Transverse colon (tissue), 4 donors: ENCODE results near the gene BTBD3. TPM values are rescaled to one million over a fixed set of nuclear protein-coding genes. Genes with fewer than 3 reads are reported as not detected.

Source experiments
- DNase-seq: peaks from one replicate; pipeline ENCODE4 v3.0.0-alpha.2; 2019
- H3K27ac ChIP-seq, 4 donors: fragments of 200-600 bp; sonication (generic); 2 replicates each; pipeline ENCODE4 v1.5.1; 2016 to 2018; ENCODE audit warnings: inconsistent platforms in 4 of 4
- H3K27me3 ChIP-seq: fragments of 200-600 bp; sonication (generic); 2 replicates; pipeline ENCODE4 v1.5.1; 2017; ENCODE audit warnings: inconsistent platforms
- H3K36me3 ChIP-seq, 4 donors: fragments of 200-600 bp; sonication (generic); 2 replicates each; pipeline ENCODE4 v1.5.1; 2017 to 2019; ENCODE audit warnings: inconsistent platforms in 4 of 4
- H3K4me1 ChIP-seq, 4 donors: fragments of 200-600 bp; sonication (generic); 2 replicates each; pipeline ENCODE4 v1.5.1; 2017 to 2020; ENCODE audit warnings: inconsistent platforms in 4 of 4
- H3K4me3 ChIP-seq, 4 donors: fragments of 200-600 bp; sonication (generic); 1 replicate in 1 of 4; 2 replicates in 3 of 4; pipeline versions ENCODE4 v1.5.1 to v1.6.1; 2017 to 2019; ENCODE audit warnings: inconsistent platforms in 4 of 4
- H3K9me3 ChIP-seq, 2 donors: fragments of 200-600 bp; sonication (generic); 2 replicates each; pipeline ENCODE4 v1.5.1; 2017 to 2019; ENCODE audit warnings: inconsistent platforms in 2 of 2
- EP300 ChIP-seq: sonication (generic); formaldehyde crosslinking; IDR thresholded peaks from one replicate; pipeline ENCODE4 v1.6.1; 2017; ENCODE audit warnings: antibody characterized with exemption, low read depth
- POLR2A ChIP-seq: fragments of 450-650 bp; IDR thresholded peaks from one replicate; pipeline ENCODE4 v1.6.1; 2016; ENCODE audit warnings: antibody characterized with exemption, mild to moderate bottlenecking, moderate library complexity
- POLR2AphosphoS5 ChIP-seq, 3 donors: sonication (generic); formaldehyde crosslinking; IDR thresholded peaks; one replicate each; pipeline ENCODE4 v1.6.1; 2016; ENCODE audit warnings: antibody characterized with exemption in 3 of 3
- WGBS, 2 donors: methylation state at CpG; one replicate each; pipeline ENCODE4 v1.1.5; 2018; ENCODE audit warnings: low coverage in 1 of 2; 5-methylcytosine and 5-hydroxymethylcytosine counted together
- in situ Hi-C, 4 donors: fragments of 200-750 bp; cut with MboI; loops; one replicate each; pipeline versions ENCODE4 v1.15.0 to v1.15.1; 2017; ENCODE audit warnings: low sequenced_read_pairs in 3 of 4, low pct_ligation_motif_present in 1 of 4, low pct_unique_long_range_greater_than_20kb in 1 of 4
- intact Hi-C: fragments of 100-400 bp; cut with DNase I; formaldehyde crosslinking; loops from one replicate; pipeline ENCODE4 v1.15.1; 2023; ENCODE audit warnings: low total_unique reads
- total RNA-seq, 4 donors: library from RNA; depleted of rRNA; stranded (reverse); fragments of >200 nt; gene quantifications; one replicate each; pipeline ENCODE4 v1.1.0, GENCODE V29; 2016
- TF ChIP-seq, protein P1 (sequence below), 5 experiments: fragments of 200-600 bp in 3 of 5; fragments of 450-650 bp in 2 of 5; sonication (generic) in 3 of 5; IDR thresholded peaks; 1 replicate in 2 of 5; 2 replicates in 3 of 5; pipeline ENCODE4 v1.5.1; 2016 to 2017; ENCODE audit warnings: antibody characterized with exemption in 5 of 5, inconsistent platforms in 3 of 5, mild to moderate bottlenecking in 2 of 5, moderate library complexity in 1 of 5

The BTBD3 gene
- total RNA-seq, 4 donors from 2014 or later = 37.2 to 66.8 (median 60.6) TPM

DNA sequence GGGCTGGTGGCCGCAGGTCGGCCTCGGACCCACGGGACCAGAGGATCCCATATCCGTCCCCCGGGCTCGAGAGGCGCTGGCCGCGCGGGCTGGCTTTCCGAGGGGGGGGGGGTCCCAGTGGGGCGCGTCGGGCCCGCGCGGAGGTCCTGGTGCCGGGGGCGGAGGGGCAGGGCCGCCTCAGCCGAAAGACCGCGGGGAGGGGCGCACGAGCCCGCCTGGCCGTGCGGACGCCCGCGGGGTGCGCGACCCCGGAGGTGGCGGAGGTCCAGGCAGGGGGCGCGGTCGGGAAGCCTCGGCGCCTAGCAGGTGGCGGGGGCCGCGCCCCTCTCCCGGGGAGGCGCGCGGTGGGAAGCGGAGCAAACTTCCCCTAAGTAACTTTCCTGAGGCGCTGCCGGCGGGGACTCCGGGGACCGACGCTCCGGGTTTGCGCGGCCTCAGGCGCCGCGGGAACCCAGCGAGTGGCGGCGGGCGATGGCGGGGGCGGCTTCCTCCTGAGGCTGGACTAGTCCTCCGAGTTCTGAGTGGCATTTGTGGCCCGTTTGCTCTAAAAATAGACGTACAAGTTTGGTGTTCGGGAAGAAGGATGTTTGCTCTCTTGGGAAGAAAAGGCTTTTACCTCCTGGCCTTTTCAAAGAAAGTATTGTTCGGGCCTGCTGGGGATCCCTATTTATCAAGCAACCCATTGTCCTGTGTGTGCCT is 26.5 kb upstream of the BTBD3 start:
- H3K9me3 ChIP-seq = no peaks in the 10 kb centered on the region
- DNase-seq = peak; percentile 50
- intact Hi-C loops = no loop called here
- no peaks in the 10 kb centered on the region for H3K27me3 ChIP-seq
- in situ Hi-C loops = no loop called here
- H3K27ac ChIP-seq = peak overlapping the region; percentile 97 to 98 (median 98)
- no peaks in the 10 kb centered on the region for H3K36me3 ChIP-seq
- WGBS, 2 donors = 5% methylated on average over 31 of the region's 72 CpGs; no CpG with 5 or more reads in 1 of the 2 donors
- TF ChIP-seq, protein P1, sequence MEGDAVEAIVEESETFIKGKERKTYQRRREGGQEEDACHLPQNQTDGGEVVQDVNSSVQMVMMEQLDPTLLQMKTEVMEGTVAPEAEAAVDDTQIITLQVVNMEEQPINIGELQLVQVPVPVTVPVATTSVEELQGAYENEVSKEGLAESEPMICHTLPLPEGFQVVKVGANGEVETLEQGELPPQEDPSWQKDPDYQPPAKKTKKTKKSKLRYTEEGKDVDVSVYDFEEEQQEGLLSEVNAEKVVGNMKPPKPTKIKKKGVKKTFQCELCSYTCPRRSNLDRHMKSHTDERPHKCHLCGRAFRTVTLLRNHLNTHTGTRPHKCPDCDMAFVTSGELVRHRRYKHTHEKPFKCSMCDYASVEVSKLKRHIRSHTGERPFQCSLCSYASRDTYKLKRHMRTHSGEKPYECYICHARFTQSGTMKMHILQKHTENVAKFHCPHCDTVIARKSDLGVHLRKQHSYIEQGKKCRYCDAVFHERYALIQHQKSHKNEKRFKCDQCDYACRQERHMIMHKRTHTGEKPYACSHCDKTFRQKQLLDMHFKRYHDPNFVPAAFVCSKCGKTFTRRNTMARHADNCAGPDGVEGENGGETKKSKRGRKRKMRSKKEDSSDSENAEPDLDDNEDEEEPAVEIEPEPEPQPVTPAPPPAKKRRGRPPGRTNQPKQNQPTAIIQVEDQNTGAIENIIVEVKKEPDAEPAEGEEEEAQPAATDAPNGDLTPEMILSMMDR (IDR thresholded peaks at IDR 0.05) = no peak
- TF ChIP-seq POLR2A (peak; percentile 19), EP300 (no peak), POLR2AphosphoS5 (IDR thresholded peaks at IDR 0.05) (no peak)
- peak overlapping the region; percentile 83 to 97 (median 95) for H3K4me3 ChIP-seq
- peaks cover 0 to 46% (median 20%) of the 10 kb centered on the region in 4 donors for H3K4me1 ChIP-seq

DNA sequence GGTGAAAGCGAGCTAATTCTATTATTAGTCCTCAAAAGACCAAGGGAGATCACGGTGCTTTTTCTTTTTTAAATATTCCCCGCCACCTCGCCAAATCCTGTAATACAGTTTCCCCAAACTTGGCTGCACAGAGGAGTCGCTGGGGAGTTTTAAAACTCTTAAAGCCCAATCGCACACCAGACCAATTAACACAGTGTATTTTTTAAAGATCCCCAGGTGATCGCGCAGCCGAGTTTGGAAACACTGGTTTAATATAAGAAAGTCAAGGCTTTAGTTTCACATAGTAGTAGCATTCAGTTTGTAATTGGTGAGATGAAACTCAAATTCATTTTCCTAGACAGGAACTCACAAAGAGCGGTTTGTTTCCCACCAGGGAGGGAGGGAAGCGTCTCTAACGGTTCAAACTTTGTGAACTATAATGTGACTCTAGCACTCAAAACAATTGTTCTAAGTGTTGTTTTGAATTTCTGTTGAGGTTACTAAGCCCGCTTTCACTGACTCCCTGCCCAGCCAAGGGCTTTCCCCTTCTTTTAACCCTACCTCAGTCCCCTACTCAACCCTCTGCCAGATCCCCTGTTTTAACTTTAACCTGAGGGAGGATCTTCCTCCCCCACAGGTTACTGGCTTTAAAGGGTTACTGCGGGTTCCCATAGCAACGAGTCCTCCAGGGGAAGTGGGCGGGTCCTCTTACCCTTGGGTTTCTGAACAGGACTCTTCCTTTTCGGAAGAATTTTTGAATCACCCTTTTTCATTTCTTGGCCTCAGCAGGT is 25.7 kb upstream of the BTBD3 start:
- intact Hi-C loops = no loop called here
- TF ChIP-seq POLR2A (no peak), EP300 (no peak), POLR2AphosphoS5 (IDR thresholded peaks at IDR 0.05) (no peak)
- TF ChIP-seq, protein P1 (IDR thresholded peaks at IDR 0.05) = no peak
- peak; percentile 62 for DNase-seq
- in situ Hi-C loops = no loop called here
- Histone ChIP-seq H3K9me3 (no peaks in the 10 kb centered on the region), H3K36me3 (no peaks in the 10 kb centered on the region), H3K27ac (peak overlapping the region; percentile 97 to 98 (median 98)), H3K4me3 (peak overlapping the region; percentile 83 to 97 (median 95)), H3K4me1 (peaks cover 0 to 48% (median 20%) of the 10 kb centered on the region in 4 donors), H3K27me3 (no peaks in the 10 kb centered on the region)
- 0 to 2% methylated on average over 9 to 17 of the region's 17 CpGs for WGBS, 2 donors

- DNase-seq = peak; percentile 41
- Histone ChIP-seq H3K27me3 (no peaks in the 10 kb centered on the region), H3K9me3 (no peaks in the 10 kb centered on the region), H3K4me3 (peak overlapping the region in 1 of 4 donors; percentile 14), H3K4me1 (peaks cover 0 to 51% (median 20%) of the 10 kb centered on the region in 4 donors), H3K36me3 (no peaks in the 10 kb centered on the region), H3K27ac (peak overlapping the region; percentile 31 to 69 (median 36))
- intact Hi-C loops (no loop called here), in situ Hi-C loops (no loop called here)
- peak in 1 of 3 donors; percentile 26 for TF ChIP-seq POLR2AphosphoS5 (IDR thresholded peaks at IDR 0.05)
- no peak for TF ChIP-seq POLR2A
- 33 to 46% methylated on average over 6 of the region's 6 CpGs for WGBS, 2 donors
These were observed 23.6 kb upstream of the BTBD3 start for GRCh38 chr20:11894062-11894461.

GRCh38 chr20:11895861-11896387 is 21.8 kb upstream of the BTBD3 start:
- TF ChIP-seq EP300 (no peak), POLR2A (no peak), POLR2AphosphoS5 (IDR thresholded peaks at IDR 0.05) (no peak)
- TF ChIP-seq, protein P1 (IDR thresholded peaks at IDR 0.05) = no peak
- no peaks in the 10 kb centered on the region for H3K27me3 ChIP-seq
- 71 to 84% methylated on average over 6 of the region's 6 CpGs for WGBS, 2 donors
- peaks cover 0 to 48% (median 19%) of the 10 kb centered on the region in 4 donors for H3K4me1 ChIP-seq
- intact Hi-C loops (no loop called here), in situ Hi-C loops (no loop called here)
- H3K36me3 ChIP-seq = no peaks in the 10 kb centered on the region
- H3K9me3 ChIP-seq = no peaks in the 10 kb centered on the region
- no peak overlapping the region for H3K27ac ChIP-seq
- no peak overlapping the region for H3K4me3 ChIP-seq
- DNase-seq = no peak
